Vagina (tissue), 2 donors: ENCODE results near the gene SLC17A5. TPM values are rescaled to one million over a fixed set of nuclear protein-coding genes. Genes with fewer than 3 reads are reported as not detected.
A peak's percentile ranks its signal among the peaks of the same experiment; 100 is the strongest.

Source experiments
- DNase-seq, 2 donors: peaks; one replicate each; pipeline ENCODE4 v3.0.0-alpha.2; 2017; ENCODE audit errors: extremely low spot score in 2 of 2
- H3K27ac ChIP-seq: fragments of 200-600 bp; sonication (generic); one replicate; pipeline ENCODE4 v1.5.1; 2019
- H3K27me3 ChIP-seq: fragments of 200-600 bp; sonication (generic); one replicate; pipeline ENCODE4 v1.5.1; 2019
- H3K36me3 ChIP-seq, 2 donors: fragments of 200-600 bp; sonication (generic); one replicate each; pipeline ENCODE4 v1.5.1; 2017 to 2019
- H3K4me1 ChIP-seq: fragments of 200-600 bp; sonication (generic); one replicate; pipeline ENCODE4 v1.5.1; 2019
- H3K4me3 ChIP-seq, 2 donors: fragments of 200-600 bp; sonication (generic); 1 replicate in 1 of 2; 2 replicates in 1 of 2; pipeline ENCODE4 v1.5.1; 2016 to 2019
- H3K9me3 ChIP-seq: fragments of 200-600 bp; sonication (generic); one replicate; pipeline ENCODE4 v1.5.1; 2019
- CTCF ChIP-seq, 3 experiments: fragments of 450-650 bp in 2 of 3; fragments of 200-600 bp in 1 of 3; sonication (generic) in 1 of 3; IDR thresholded peaks; one replicate each; pipeline ENCODE4 v1.5.1; 2017 to 2019; ENCODE audit warnings: antibody characterized with exemption in 3 of 3, mild to moderate bottlenecking in 2 of 3, moderate library complexity in 2 of 3
- POLR2A ChIP-seq, 2 donors: fragments of 450-650 bp; IDR thresholded peaks; one replicate each; pipeline ENCODE4 v1.6.1; 2017; ENCODE audit warnings: antibody characterized with exemption in 2 of 2, mild to moderate bottlenecking in 2 of 2, moderate library complexity in 2 of 2
- POLR2AphosphoS5 ChIP-seq, 2 donors: sonication (generic); formaldehyde crosslinking; IDR thresholded peaks; one replicate each; pipeline ENCODE4 v1.9.0; 2017; ENCODE audit warnings: antibody characterized with exemption in 2 of 2, mild to moderate bottlenecking in 2 of 2, low read depth in 1 of 2; ENCODE audit not compliant: insufficient read depth in 1 of 2
- intact Hi-C: fragments of 100-400 bp; cut with DNase I; formaldehyde crosslinking; loops from one replicate; pipeline ENCODE4 v1.15.1; 2023
- total RNA-seq: library from RNA; depleted of rRNA; stranded (reverse); fragments of >200 nt; gene quantifications from one replicate; pipeline ENCODE4 v1.2.3, GENCODE V29; 2016

SLC17A5 gene
- total RNA-seq, 1 donor from 2014 or later, result 10.1 TPM

DNA sequence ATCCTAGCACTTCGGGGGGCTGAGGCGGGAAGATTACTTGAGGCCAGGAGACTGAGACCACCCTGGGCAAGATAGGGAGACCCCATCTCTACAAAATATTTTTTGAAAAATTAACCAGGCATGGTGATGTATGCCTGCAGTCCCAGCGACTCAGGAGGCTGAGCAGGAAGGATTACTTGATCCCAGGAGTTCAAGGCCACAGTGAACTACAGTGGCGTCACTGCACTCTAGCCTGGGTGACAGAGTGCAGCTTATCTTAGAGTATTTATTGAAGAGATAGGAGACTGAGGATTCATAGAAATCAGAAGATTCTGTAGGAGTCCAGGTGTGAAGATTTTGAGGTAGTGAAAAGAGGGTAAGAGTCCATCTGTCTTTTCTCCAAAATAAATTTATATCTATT is 45.0 kb downstream of the SLC17A5 start:
- no peak for DNase-seq
- H3K27ac ChIP-seq, result no peak overlapping the region
- peaks cover 0 to 27% of the 10 kb centered on the region in 2 donors for H3K36me3 ChIP-seq
- intact Hi-C loops, result loop anchor here (5.0 kb wide), 1 partner anchor 96 kb away; no protein-coding TSS in a partner anchor
- no peaks in the 10 kb centered on the region for H3K9me3 ChIP-seq
- no peaks in the 10 kb centered on the region for H3K27me3 ChIP-seq
- TF ChIP-seq CTCF (IDR thresholded peaks at IDR 0.05) (no peak), POLR2AphosphoS5 (IDR thresholded peaks at IDR 0.05; ENCODE audit: insufficient read depth in 1 of 2, low read depth in 1 of 2) (no peak), POLR2A (IDR thresholded peaks at IDR 0.05) (no peak)
- H3K4me1 ChIP-seq, result no peaks in the 10 kb centered on the region
- no peak overlapping the region for H3K4me3 ChIP-seq

DNA sequence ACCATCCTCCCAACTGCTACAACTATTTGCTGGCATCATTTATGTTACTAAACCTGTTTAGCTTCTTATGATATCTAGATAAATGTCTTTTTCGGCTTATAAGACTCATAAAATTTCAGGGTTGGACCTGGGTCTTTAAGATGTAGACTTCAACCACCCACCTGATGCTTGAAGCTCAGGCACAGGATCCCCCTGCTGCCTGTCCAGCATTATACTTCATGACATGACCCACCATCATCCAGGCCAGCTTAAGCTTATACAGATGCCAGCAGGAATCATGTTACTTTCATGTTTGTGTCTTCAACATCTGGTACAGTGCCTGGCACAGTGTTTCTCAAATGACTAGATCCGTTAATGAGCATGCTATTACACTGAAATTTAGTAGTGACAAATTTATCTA is 47.4 kb downstream of the SLC17A5 start:
- TF ChIP-seq POLR2A (IDR thresholded peaks at IDR 0.05), result no peak
- TF ChIP-seq POLR2AphosphoS5 (IDR thresholded peaks at IDR 0.05; ENCODE audit: insufficient read depth in 1 of 2, low read depth in 1 of 2), result no peak
- no peak for TF ChIP-seq CTCF (IDR thresholded peaks at IDR 0.05)
- intact Hi-C loops, result loop anchor here (5.0 kb wide), 1 partner anchor 94 kb away; no protein-coding TSS in a partner anchor
- Histone ChIP-seq H3K27ac (no peak overlapping the region), H3K27me3 (no peaks in the 10 kb centered on the region), H3K36me3 (peaks cover 0 to 24% of the 10 kb centered on the region in 2 donors), H3K9me3 (no peaks in the 10 kb centered on the region), H3K4me1 (no peaks in the 10 kb centered on the region), H3K4me3 (no peak overlapping the region)
- DNase-seq, result no peak

GRCh38 chr6:73604461-73604860 is 49.3 kb downstream of the SLC17A5 start:
- Histone ChIP-seq H3K27me3 (no peaks in the 10 kb centered on the region), H3K27ac (no peak overlapping the region), H3K4me1 (no peaks in the 10 kb centered on the region), H3K4me3 (no peak overlapping the region), H3K36me3 (peaks cover 0 to 22% of the 10 kb centered on the region in 2 donors), H3K9me3 (no peaks in the 10 kb centered on the region)
- TF ChIP-seq POLR2A (IDR thresholded peaks at IDR 0.05) (no peak), CTCF (IDR thresholded peaks at IDR 0.05) (no peak), POLR2AphosphoS5 (IDR thresholded peaks at IDR 0.05; ENCODE audit: insufficient read depth in 1 of 2, low read depth in 1 of 2) (no peak)
- intact Hi-C loops, result no loop called here
- no peak for DNase-seq

DNA sequence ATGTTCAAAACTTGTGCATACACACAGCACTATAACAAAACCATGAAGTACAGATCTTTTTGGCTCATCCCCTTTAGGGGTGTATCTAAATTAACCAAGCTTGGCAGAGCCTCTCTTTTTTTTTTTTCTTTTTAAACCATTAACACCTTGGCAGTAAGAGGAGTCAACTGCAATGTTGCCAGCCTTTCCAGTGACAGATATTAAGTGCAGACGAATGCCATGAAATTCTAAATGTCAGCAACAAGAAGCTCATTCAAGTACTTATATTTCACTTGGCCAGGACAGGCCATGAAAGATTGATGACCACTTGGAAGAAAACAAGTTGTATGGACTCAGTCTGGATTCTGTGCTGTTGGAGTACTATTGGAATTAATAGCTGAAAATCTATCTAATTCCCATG is 49.8 kb downstream of the SLC17A5 start:
- H3K36me3 ChIP-seq, result peaks cover 0 to 17% of the 10 kb centered on the region in 2 donors
- no peaks in the 10 kb centered on the region for H3K4me1 ChIP-seq
- no peaks in the 10 kb centered on the region for H3K27me3 ChIP-seq
- no peak overlapping the region for H3K27ac ChIP-seq
- no peak overlapping the region for H3K4me3 ChIP-seq
- TF ChIP-seq CTCF (IDR thresholded peaks at IDR 0.05) (no peak), POLR2A (IDR thresholded peaks at IDR 0.05) (no peak), POLR2AphosphoS5 (IDR thresholded peaks at IDR 0.05; ENCODE audit: insufficient read depth in 1 of 2, low read depth in 1 of 2) (no peak)
- H3K9me3 ChIP-seq, result no peaks in the 10 kb centered on the region
- no peak for DNase-seq
- intact Hi-C loops, result no loop called here

DNA sequence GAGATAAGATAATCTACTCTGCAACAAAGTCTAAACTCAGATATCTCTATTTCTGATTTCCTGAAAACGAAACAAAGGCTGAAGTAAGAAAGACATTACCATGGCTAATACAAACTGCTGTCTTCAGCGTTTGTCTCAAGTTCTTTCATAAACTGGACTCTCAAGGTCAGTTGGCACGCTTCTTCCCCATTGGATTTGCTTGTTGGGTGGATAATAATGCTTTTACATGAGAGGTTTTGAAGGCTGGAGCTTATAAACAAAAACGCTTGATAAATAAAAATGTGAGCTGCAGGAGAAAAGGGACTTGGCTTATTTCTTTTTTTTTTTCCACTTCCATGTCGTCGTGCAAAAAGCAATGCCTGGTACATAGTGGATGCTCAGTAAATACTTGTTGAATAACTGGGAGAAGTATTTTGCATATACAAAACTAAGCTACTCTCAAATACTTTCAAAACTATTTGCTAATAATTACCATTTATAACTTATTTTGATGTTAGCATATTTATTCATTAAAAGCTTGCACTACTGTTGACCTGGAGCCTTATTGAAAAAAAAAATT is 67.3 kb downstream of the SLC17A5 start:
- peaks cover 26% of the 10 kb centered on the region for H3K4me1 ChIP-seq
- DNase-seq, result no peak
- no peaks in the 10 kb centered on the region for H3K27me3 ChIP-seq
- peak overlapping the region; percentile 97 for H3K27ac ChIP-seq
- no peaks in the 10 kb centered on the region for H3K9me3 ChIP-seq
- no peaks in the 10 kb centered on the region for H3K36me3 ChIP-seq
- intact Hi-C loops, result no loop called here
- H3K4me3 ChIP-seq, result peak overlapping the region; percentile 31 to 35
- peak in 1 of 2 donors; percentile 45 for TF ChIP-seq POLR2AphosphoS5 (IDR thresholded peaks at IDR 0.05; ENCODE audit: insufficient read depth in 1 of 2, low read depth in 1 of 2)
- no peak for TF ChIP-seq CTCF (IDR thresholded peaks at IDR 0.05)
